Glutamatergic neuron (in vitro differentiated cells): Measurements from ENCODE around the gene TEX261. TPM values are rescaled to one million over a fixed set of nuclear protein-coding genes. Genes with fewer than 3 reads are reported as not detected.

Source experiments
- DNase-seq: peaks from one replicate; pipeline ENCODE4 v3.0.0; 2022
- H3K27ac Mint-ChIP-seq: one replicate; pipeline ENCODE4 v1.8.0; 2020; ENCODE audit warnings: mild to moderate bottlenecking, mixed read lengths, inconsistent platforms; ENCODE audit not compliant: unreplicated experiment
- H3K27me3 Mint-ChIP-seq: one replicate; pipeline ENCODE4 v1.8.0; 2020; ENCODE audit warnings: mild to moderate bottlenecking, moderate library complexity, mixed read lengths, inconsistent platforms; ENCODE audit not compliant: unreplicated experiment
- H3K36me3 Mint-ChIP-seq: one replicate; pipeline ENCODE4 v1.8.0; 2020; ENCODE audit warnings: mild to moderate bottlenecking, mixed read lengths, inconsistent platforms; ENCODE audit not compliant: unreplicated experiment
- H3K4me1 Mint-ChIP-seq: one replicate; pipeline ENCODE4 v1.8.0; 2020; ENCODE audit warnings: mild to moderate bottlenecking, low read depth, mixed read lengths, inconsistent platforms; ENCODE audit not compliant: unreplicated experiment
- H3K4me3 Mint-ChIP-seq: one replicate; pipeline ENCODE4 v1.8.0; 2020; ENCODE audit warnings: mild to moderate bottlenecking, mixed read lengths, inconsistent platforms; ENCODE audit not compliant: unreplicated experiment
- H3K9me3 Mint-ChIP-seq: one replicate; pipeline ENCODE4 v1.8.0; 2020; ENCODE audit warnings: mild to moderate bottlenecking, moderate library complexity, mixed read lengths, inconsistent platforms; ENCODE audit not compliant: unreplicated experiment
- CTCF ChIP-seq: fragments of 200-600 bp; sonication (generic); IDR thresholded peaks from one replicate; pipeline ENCODE4 v1.5.0; 2021; ENCODE audit not compliant: partially characterized antibody, unreplicated experiment
- total RNA-seq: library from RNA; stranded (reverse); fragmentation: NEBNext Ultra II Directional; extraction: Animal tissue kit (Norgen Biotek cat#: 25700); gene quantifications from one replicate; pipeline ENCODE4 v1.2.1, GENCODE V29; 2021; ENCODE audit not compliant: unreplicated experiment

TEX261 gene
- total RNA-seq, 1 donor from 2014 or later: 43.0 TPM

- DNase-seq: no peak
- no peak for TF ChIP-seq CTCF
- H3K4me3 Mint-ChIP-seq: no peak overlapping the region
- peaks cover 2% of the 10 kb centered on the region for H3K27me3 Mint-ChIP-seq
- H3K36me3 Mint-ChIP-seq: peaks cover 11% of the 10 kb centered on the region
- peaks cover 11% of the 10 kb centered on the region for H3K4me1 Mint-ChIP-seq
- H3K9me3 Mint-ChIP-seq: peaks cover 1% of the 10 kb centered on the region
- no peak overlapping the region for H3K27ac Mint-ChIP-seq
Measured at GRCh38 chr2:70986499-70987189, 8.0 kb downstream of the TEX261 start.

GRCh38 chr2:70985956-70986355 lies 8.7 kb downstream of the TEX261 start:
- Mint-ChIP-seq H3K9me3 (peaks cover 1% of the 10 kb centered on the region), H3K4me3 (no peak overlapping the region), H3K4me1 (peaks cover 11% of the 10 kb centered on the region), H3K27ac (no peak overlapping the region), H3K27me3 (no peaks in the 10 kb centered on the region), H3K36me3 (peaks cover 11% of the 10 kb centered on the region)
- DNase-seq: no peak
- TF ChIP-seq CTCF: no peak

- H3K4me1 Mint-ChIP-seq: peaks cover 11% of the 10 kb centered on the region
- H3K27ac Mint-ChIP-seq: no peak overlapping the region
- TF ChIP-seq CTCF: no peak
- no peaks in the 10 kb centered on the region for H3K27me3 Mint-ChIP-seq
- no peak overlapping the region for H3K4me3 Mint-ChIP-seq
- H3K9me3 Mint-ChIP-seq: peaks cover 1% of the 10 kb centered on the region
- no peak for DNase-seq
- peaks cover 11% of the 10 kb centered on the region for H3K36me3 Mint-ChIP-seq
Measured at GRCh38 chr2:70985283-70985688, 9.4 kb downstream of the TEX261 start.

- peak; percentile 85 for TF ChIP-seq CTCF
- no peaks in the 10 kb centered on the region for H3K27me3 Mint-ChIP-seq
- H3K4me1 Mint-ChIP-seq: peaks cover 11% of the 10 kb centered on the region
- peak; percentile 84 for DNase-seq
- H3K4me3 Mint-ChIP-seq: no peak overlapping the region
- peaks cover 11% of the 10 kb centered on the region for H3K36me3 Mint-ChIP-seq
- H3K27ac Mint-ChIP-seq: no peak overlapping the region
- peaks cover 1% of the 10 kb centered on the region for H3K9me3 Mint-ChIP-seq
Measured at GRCh38 chr2:70984576-70985282, 9.9 kb downstream of the TEX261 start.

- TF ChIP-seq CTCF: no peak
- DNase-seq: no peak
- Mint-ChIP-seq H3K4me3 (no peak overlapping the region), H3K36me3 (peaks cover 11% of the 10 kb centered on the region), H3K4me1 (peaks cover 13% of the 10 kb centered on the region), H3K9me3 (peaks cover 5% of the 10 kb centered on the region), H3K27me3 (peaks cover 2% of the 10 kb centered on the region), H3K27ac (no peak overlapping the region)
Measured at GRCh38 chr2:70984228-70984575, 10.5 kb downstream of the TEX261 start.
